Muscle layer of colon (tissue), 2 donors: ENCODE measurements around the gene MPV17.

Source experiments
- H3K27ac ChIP-seq: one replicate; pipeline ENCODE4 v1.7.0; 2013; ENCODE audit warnings: low read depth, mild to moderate bottlenecking, low read length, moderate library complexity
- H3K27me3 ChIP-seq, 2 donors: one replicate each; pipeline ENCODE4 v1.7.0; 2013; ENCODE audit warnings: low read length in 2 of 2, mild to moderate bottlenecking in 2 of 2; ENCODE audit not compliant: insufficient read depth in 2 of 2, control insufficient read depth in 1 of 2
- H3K36me3 ChIP-seq: one replicate; pipeline ENCODE4 v1.7.0; 2013; ENCODE audit warnings: mild to moderate bottlenecking, low read length; ENCODE audit not compliant: insufficient read depth
- H3K4me1 ChIP-seq: one replicate; pipeline ENCODE4 v1.7.0; 2013; ENCODE audit warnings: mild to moderate bottlenecking, low read length; ENCODE audit not compliant: insufficient read depth
- H3K4me3 ChIP-seq, 2 donors: one replicate each; pipeline ENCODE4 v1.7.0; 2013; ENCODE audit warnings: low read length in 2 of 2, low read depth in 1 of 2, mild to moderate bottlenecking in 1 of 2, moderate library complexity in 1 of 2
- H3K9ac ChIP-seq: one replicate; pipeline ENCODE4 v1.7.0; 2013; ENCODE audit warnings: low read length
- H3K9me3 ChIP-seq: one replicate; pipeline ENCODE4 v1.7.0; 2013; ENCODE audit warnings: mild to moderate bottlenecking, low read length
- donor health status: abdominal sarcoma.
- donor health status: Adenocarcinoma of cecum.

MPV17 gene

GRCh38 chr2:27290549-27290948 lies 32.3 kb downstream of the MPV17 start:
- no peaks in the 10 kb centered on the region for H3K9me3 ChIP-seq
- no peak overlapping the region for H3K27ac ChIP-seq
- H3K36me3 ChIP-seq: no peaks in the 10 kb centered on the region
- no peaks in the 10 kb centered on the region for H3K27me3 ChIP-seq
- no peaks in the 10 kb centered on the region for H3K4me1 ChIP-seq
- no peak overlapping the region for H3K9ac ChIP-seq
- no peak overlapping the region for H3K4me3 ChIP-seq

DNA sequence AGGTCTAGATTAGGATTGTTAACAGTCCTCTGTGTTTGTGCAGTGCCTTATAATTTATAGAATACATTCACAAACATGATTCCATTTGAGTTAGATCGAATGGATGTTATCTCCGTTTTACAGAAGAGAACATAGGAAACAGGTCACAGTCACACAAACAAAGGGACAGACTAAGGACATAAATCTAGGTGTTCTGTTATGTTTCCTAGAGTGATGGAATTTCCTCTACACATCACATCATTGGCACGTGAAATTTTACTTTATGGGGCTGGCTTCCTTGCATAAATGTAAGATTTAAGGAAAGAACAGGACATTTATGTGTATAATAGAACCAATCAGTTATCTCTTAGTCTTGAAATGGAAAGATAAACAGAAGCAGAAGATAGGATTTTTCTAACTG lies 34.3 kb downstream of the MPV17 start:
- Histone ChIP-seq H3K4me3 (no peak overlapping the region), H3K4me1 (no peaks in the 10 kb centered on the region), H3K9ac (no peak overlapping the region)

DNA sequence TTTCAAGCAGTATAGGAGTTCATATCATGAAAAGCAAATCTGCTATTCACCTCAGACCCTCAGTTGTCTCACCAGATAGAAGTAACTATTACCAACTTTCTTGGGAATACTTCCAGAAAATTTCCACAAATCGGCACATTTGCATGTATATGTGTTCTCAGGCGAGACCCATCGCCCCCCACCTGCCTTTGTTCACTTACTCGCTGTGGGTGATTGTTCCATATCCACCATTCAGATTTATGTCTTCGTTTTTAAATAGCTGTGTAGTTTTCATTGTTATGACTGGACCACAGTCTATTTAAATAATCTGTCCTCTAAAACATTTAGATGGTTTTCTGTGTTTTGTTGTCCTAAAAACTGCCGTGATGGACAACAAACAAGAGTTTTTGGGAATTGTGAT lies 37.4 kb downstream of the MPV17 start:
- H3K4me3 ChIP-seq: no peak overlapping the region
- H3K36me3 ChIP-seq: no peaks in the 10 kb centered on the region
- no peak overlapping the region for H3K9ac ChIP-seq
- H3K4me1 ChIP-seq: no peaks in the 10 kb centered on the region
- H3K27ac ChIP-seq: no peak overlapping the region
- H3K9me3 ChIP-seq: no peaks in the 10 kb centered on the region
- H3K27me3 ChIP-seq: peaks cover 0 to 10% of the 10 kb centered on the region in 2 donors

More for the DNA sequence above, 34.3 kb downstream of the MPV17 start:
- Histone ChIP-seq H3K36me3 (no peaks in the 10 kb centered on the region), H3K27me3 (no peaks in the 10 kb centered on the region), H3K9me3 (no peaks in the 10 kb centered on the region), H3K27ac (no peak overlapping the region)

DNA sequence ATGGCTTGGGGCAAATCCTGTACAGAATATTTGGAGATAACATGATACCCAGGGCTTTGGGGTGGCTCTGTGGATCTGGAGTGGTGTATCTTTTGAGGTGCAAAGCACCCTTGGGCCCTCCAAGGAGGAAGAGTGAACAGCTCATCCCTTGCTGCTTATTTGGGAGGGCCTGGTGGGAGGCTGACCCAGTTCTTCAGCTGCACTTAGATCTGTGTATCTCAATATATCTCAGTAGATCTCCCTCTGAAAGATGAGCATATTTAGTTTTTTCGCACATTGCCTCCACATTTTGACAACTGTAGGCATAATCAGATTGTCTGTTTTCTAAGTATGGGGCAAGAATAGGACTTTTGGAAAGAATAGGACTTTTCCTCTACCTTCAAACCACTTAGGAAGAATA lies 37.9 kb downstream of the MPV17 start:
- Histone ChIP-seq H3K36me3 (no peaks in the 10 kb centered on the region), H3K4me1 (peaks cover under 1% of the 10 kb centered on the region), H3K27ac (no peak overlapping the region), H3K9me3 (no peaks in the 10 kb centered on the region), H3K27me3 (peaks cover 0 to 10% of the 10 kb centered on the region in 2 donors), H3K9ac (no peak overlapping the region), H3K4me3 (no peak overlapping the region)

GRCh38 chr2:27282892-27283291 lies 40.0 kb downstream of the MPV17 start:
- H3K9ac ChIP-seq: no peak overlapping the region
- H3K27ac ChIP-seq: no peak overlapping the region
- peaks cover 4% of the 10 kb centered on the region for H3K4me1 ChIP-seq
- H3K36me3 ChIP-seq: no peaks in the 10 kb centered on the region
- H3K27me3 ChIP-seq: peaks cover 0 to 10% of the 10 kb centered on the region in 2 donors
- no peak overlapping the region for H3K4me3 ChIP-seq
- no peaks in the 10 kb centered on the region for H3K9me3 ChIP-seq

DNA sequence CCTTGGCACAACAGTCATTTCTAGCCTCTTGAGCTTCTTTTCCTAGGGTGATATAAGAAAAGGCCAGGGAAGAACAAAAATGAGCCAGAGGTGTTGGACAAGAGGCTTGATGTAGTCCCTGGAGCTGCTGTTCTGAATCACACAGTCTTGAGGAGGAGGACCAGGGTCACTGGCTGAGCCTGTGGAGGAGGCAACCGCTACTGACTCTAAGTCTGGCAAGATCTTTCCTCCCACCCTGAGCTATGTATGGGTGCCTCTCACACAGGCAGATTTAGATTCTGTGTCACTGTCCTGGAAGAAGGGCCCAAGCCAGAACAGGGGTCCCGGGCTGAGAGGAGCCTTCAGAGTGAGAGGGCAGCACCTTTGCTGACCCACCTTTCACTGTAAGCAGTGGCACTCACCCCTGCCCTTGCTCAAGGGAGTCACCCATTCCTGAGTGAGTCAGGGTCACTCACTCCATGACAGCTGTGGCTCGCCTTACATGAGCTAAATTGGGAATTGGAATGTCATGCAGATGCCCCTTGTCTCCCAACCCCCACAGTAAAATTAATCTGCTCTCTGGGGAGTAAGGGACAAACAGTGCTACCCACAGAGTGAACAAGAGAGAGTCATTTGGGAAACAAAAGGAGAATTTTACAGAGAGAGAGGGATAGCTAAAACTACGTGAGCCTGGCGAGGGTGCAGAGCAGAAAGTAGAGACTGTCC lies 40.9 kb downstream of the MPV17 start, which contains the start of gene TRIM54:
Gene TRIM54 (plus strand): TSS at position 575 of the 705 bp plus-strand sequence. CDS start 303 bp downstream, outside the sequence.
- Histone ChIP-seq H3K27me3 (peaks cover 0 to 10% of the 10 kb centered on the region in 2 donors), H3K9ac (no peak within 1 kb of the TSS), H3K36me3 (no peaks in the 10 kb centered on the region), H3K27ac (no peak within 1 kb of the TSS), H3K4me1 (peaks cover 4% of the 10 kb centered on the region), H3K4me3 (no peak within 1 kb of the TSS), H3K9me3 (no peaks in the 10 kb centered on the region)

DNA sequence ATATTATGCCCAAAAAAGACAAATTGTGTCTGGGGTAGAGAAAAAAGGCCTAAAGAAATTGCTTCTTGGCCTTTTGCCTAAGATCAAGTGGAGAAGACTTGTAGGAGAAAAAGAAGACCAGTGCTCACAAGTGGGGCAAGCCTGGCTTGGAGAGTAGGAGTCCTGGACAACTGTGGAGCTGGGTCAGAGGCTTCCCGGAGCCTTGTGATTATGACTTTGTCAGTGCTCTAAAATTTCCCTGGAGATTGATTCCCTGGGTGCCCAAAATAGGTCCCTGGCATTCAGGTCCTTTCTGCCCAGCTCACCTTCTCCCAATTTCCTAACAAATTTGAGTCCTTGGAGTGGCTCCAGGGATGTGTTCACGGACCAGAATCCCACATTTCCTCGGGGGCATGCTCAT lies 41.5 kb downstream of the MPV17 start:
- H3K9me3 ChIP-seq: no peaks in the 10 kb centered on the region
- H3K36me3 ChIP-seq: no peaks in the 10 kb centered on the region
- no peak overlapping the region for H3K4me3 ChIP-seq
- peaks cover 0 to 10% of the 10 kb centered on the region in 2 donors for H3K27me3 ChIP-seq
- peaks cover 4% of the 10 kb centered on the region for H3K4me1 ChIP-seq
- no peak overlapping the region for H3K27ac ChIP-seq
- H3K9ac ChIP-seq: no peak overlapping the region

- Histone ChIP-seq H3K9ac (no peak overlapping the region), H3K27ac (no peak overlapping the region), H3K4me1 (peaks cover 4% of the 10 kb centered on the region), H3K9me3 (no peaks in the 10 kb centered on the region), H3K36me3 (no peaks in the 10 kb centered on the region), H3K27me3 (peaks cover 0 to 10% of the 10 kb centered on the region in 2 donors), H3K4me3 (no peak overlapping the region)
These were observed 42.1 kb downstream of the MPV17 start for GRCh38 chr2:27280826-27281225.

DNA sequence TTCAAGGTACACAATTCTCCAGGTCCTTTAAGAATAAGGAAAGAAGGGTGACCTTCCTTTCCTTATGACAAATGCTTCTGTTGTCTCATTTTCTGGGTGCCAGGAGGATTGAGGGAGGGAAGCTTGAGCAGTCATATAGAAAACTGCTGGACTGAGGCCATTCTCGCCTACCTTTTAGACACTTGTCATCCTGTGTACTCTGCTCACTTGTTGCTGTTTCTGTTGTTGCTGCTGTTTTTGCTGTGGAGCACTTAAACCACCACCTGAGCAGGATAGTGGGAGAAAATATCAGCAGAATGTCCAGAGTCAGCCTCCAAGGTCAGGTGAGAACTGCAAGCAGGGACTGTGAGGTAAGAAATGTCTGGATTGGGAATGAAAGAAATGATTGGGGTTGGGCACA lies 44.9 kb downstream of the MPV17 start:
- H3K27ac ChIP-seq: no peak overlapping the region
- no peaks in the 10 kb centered on the region for H3K9me3 ChIP-seq
- H3K36me3 ChIP-seq: no peaks in the 10 kb centered on the region
- H3K4me1 ChIP-seq: peaks cover 4% of the 10 kb centered on the region
- no peak overlapping the region for H3K4me3 ChIP-seq
- H3K9ac ChIP-seq: no peak overlapping the region
- H3K27me3 ChIP-seq: peaks cover 0 to 9% of the 10 kb centered on the region in 2 donors

DNA sequence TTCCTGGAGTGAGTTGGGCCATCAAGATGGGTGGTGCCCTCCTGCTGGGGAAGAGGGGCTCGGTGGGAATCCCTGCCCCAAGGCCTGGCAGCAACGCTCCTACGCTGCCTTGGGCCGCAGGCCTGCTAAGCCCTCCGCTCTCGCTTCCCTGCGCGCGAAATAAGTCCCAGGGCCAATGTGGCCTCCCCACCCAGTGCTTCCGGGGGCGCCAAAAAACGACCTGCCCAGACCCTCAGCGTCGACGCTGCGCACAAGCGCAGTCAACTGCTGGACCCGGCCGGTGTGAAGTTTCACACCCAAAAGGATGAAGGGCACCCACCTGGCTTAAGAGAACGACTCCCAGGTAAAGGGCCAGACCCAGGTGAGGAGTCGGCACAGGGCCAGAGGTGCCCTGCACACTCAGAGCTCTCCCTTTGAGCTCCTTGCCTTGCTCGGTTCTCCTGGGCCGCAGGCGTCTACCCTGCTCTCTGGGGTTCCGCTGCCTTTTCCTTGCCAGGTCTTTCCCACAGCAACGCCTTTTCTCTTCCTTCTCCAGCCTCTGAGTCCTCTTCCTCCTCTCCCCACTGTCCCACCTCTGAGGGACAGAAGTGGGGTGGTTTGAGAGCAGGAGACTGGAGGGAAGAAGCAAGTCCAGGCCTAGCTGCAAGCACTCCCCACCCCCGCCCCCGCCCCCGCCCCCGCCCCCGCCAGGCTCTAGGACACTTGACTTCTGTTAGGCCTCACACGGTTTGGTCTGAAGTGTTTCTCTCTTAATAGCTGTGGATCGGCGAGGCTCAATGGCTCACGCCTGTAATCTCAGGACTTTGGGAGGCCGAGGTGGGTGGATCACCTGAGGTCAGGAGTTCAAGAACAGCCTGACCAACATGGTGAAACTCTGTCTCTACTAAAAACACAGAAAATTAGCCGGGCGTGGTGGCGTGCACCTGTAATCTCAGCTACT lies 47.4 kb downstream of the MPV17 start, which contains the start of gene DNAJC5G:
Gene DNAJC5G (plus strand): TSS at position 223 of the 940 bp plus-strand sequence. CDS start 1,296 bp downstream, outside the sequence.
- no peaks in the 10 kb centered on the region for H3K36me3 ChIP-seq
- no peak within 1 kb of the TSS for H3K27ac ChIP-seq
- no peak within 1 kb of the TSS for H3K4me3 ChIP-seq
- H3K4me1 ChIP-seq: peaks cover 4% of the 10 kb centered on the region
- no peaks in the 10 kb centered on the region for H3K9me3 ChIP-seq
- no peaks in the 10 kb centered on the region for H3K27me3 ChIP-seq
- H3K9ac ChIP-seq: no peak within 1 kb of the TSS
